Hindlimb muscle (tissue), 1 donor: ENCODE measurements around the gene KMT5B. TPM values are rescaled to one million over a fixed set of nuclear protein-coding genes. Genes with fewer than 3 reads are reported as not detected.

Experiments
- DNase-seq: peaks from one replicate; pipeline ENCODE4 v3.0.0-alpha.2; 2013
- polyA plus RNA-seq: library from polyadenylated mRNA; unstranded; fragments of 120-200 nt; gene quantifications from one replicate; pipeline ENCODE4 v1.2.1, GENCODE V29; 2013; ENCODE audit not compliant: insufficient read length

The KMT5B gene
- polyA plus RNA-seq, 1 donor: 43.7 TPM

- no peak for DNase-seq
These were observed 33.2 kb downstream of the KMT5B start for GRCh38 chr11:68179847-68180246.

GRCh38 chr11:68177877-68178276 is 35.2 kb downstream of the KMT5B start:
- DNase-seq: no peak

GRCh38 chr11:68173926-68174325 is 39.2 kb downstream of the KMT5B start:
- no peak for DNase-seq

- DNase-seq: no peak
These were observed 43.7 kb downstream of the KMT5B start for GRCh38 chr11:68169442-68169841.

GRCh38 chr11:68168694-68169093 is 44.4 kb downstream of the KMT5B start:
- DNase-seq: no peak

- DNase-seq: no peak
These were observed 45.6 kb downstream of the KMT5B start for GRCh38 chr11:68167474-68167873.

GRCh38 chr11:68166969-68167368 is 46.1 kb downstream of the KMT5B start:
- DNase-seq: no peak

- no peak for DNase-seq
These were observed 47.5 kb downstream of the KMT5B start for GRCh38 chr11:68165601-68166000.

- DNase-seq: no peak
These were observed 48.7 kb downstream of the KMT5B start for GRCh38 chr11:68164437-68164836.

GRCh38 chr11:68163691-68164090 is 49.4 kb downstream of the KMT5B start:
- DNase-seq: no peak

GRCh38 chr11:68160100-68160695 is 52.9 kb downstream of the KMT5B start:
- DNase-seq: no peak

GRCh38 chr11:68159665-68160064 is 53.4 kb downstream of the KMT5B start:
- no peak for DNase-seq

GRCh38 chr11:68159161-68159560 is 53.9 kb downstream of the KMT5B start:
- DNase-seq: no peak

- DNase-seq: no peak
These were observed 54.5 kb downstream of the KMT5B start for GRCh38 chr11:68158580-68158979.

- DNase-seq: no peak
These were observed 59.4 kb downstream of the KMT5B start for GRCh38 chr11:68153742-68154141.

- no peak for DNase-seq
These were observed 63.1 kb downstream of the KMT5B start for GRCh38 chr11:68150037-68150436.

- no peak for DNase-seq
These were observed 63.7 kb downstream of the KMT5B start for GRCh38 chr11:68149417-68149816.

GRCh38 chr11:68148879-68149278 is 64.2 kb downstream of the KMT5B start:
- no peak for DNase-seq

- no peak for DNase-seq
These were observed 64.9 kb downstream of the KMT5B start for GRCh38 chr11:68148071-68148805.

GRCh38 chr11:68146704-68147474 is 66.2 kb downstream of the KMT5B start:
- peak; percentile 32 for DNase-seq

GRCh38 chr11:68146010-68146540 is 67.0 kb downstream of the KMT5B start:
- DNase-seq: no peak

GRCh38 chr11:68145120-68145866 is 67.8 kb downstream of the KMT5B start:
- DNase-seq: no peak

- no peak for DNase-seq
These were observed 69.8 kb downstream of the KMT5B start for GRCh38 chr11:68143310-68143689.
